Subcutaneous abdominal adipose tissue (tissue), 5 donors: ENCODE data around the gene GRIA2.

Experiments
- H3K27ac ChIP-seq: one replicate; pipeline ENCODE4 v1.7.0; 2013; ENCODE audit warnings: low read depth, mild to moderate bottlenecking, inconsistent platforms, low read length, moderate library complexity
- H3K27me3 ChIP-seq, 5 donors: one replicate each; pipeline ENCODE4 v1.7.0; 2013; ENCODE audit warnings: low read length in 5 of 5, inconsistent platforms in 1 of 5; ENCODE audit not compliant: control insufficient read depth in 5 of 5, insufficient read depth in 4 of 5
- H3K36me3 ChIP-seq, 5 donors: one replicate each; pipeline ENCODE4 v1.7.0; 2013; ENCODE audit warnings: low read length in 5 of 5; ENCODE audit not compliant: control insufficient read depth in 5 of 5, insufficient read depth in 5 of 5
- H3K4me1 ChIP-seq, 5 donors: one replicate each; pipeline ENCODE4 v1.7.0; 2013; ENCODE audit warnings: low read length in 5 of 5, mild to moderate bottlenecking in 3 of 5, moderate library complexity in 1 of 5; ENCODE audit not compliant: control insufficient read depth in 5 of 5, insufficient read depth in 5 of 5
- H3K4me3 ChIP-seq, 5 donors: one replicate each; pipeline ENCODE4 v1.7.0; 2013; ENCODE audit warnings: low read length in 5 of 5, low read depth in 1 of 5
- H3K9ac ChIP-seq, 5 donors: one replicate each; pipeline ENCODE4 v1.7.0; 2013; ENCODE audit warnings: low read length in 5 of 5, mild to moderate bottlenecking in 4 of 5, moderate library complexity in 3 of 5
- H3K9me3 ChIP-seq, 5 donors: one replicate each; pipeline ENCODE4 v1.7.0; 2013; ENCODE audit warnings: low read length in 5 of 5; ENCODE audit not compliant: control insufficient read depth in 5 of 5
- donor health status: healthy.
- donor health status: healthy.
- donor health status: healthy.
- donor health status: healthy.
- donor health status: healthy.

The GRIA2 gene

GRCh38 chr4:157221426-157221894, 932 bp downstream of the GRIA2 start:
- Histone ChIP-seq H3K27ac (no peak overlapping the region), H3K27me3 (peaks cover 27 to 43% (median 31%) of the 10 kb centered on the region in 5 donors)

DNA sequence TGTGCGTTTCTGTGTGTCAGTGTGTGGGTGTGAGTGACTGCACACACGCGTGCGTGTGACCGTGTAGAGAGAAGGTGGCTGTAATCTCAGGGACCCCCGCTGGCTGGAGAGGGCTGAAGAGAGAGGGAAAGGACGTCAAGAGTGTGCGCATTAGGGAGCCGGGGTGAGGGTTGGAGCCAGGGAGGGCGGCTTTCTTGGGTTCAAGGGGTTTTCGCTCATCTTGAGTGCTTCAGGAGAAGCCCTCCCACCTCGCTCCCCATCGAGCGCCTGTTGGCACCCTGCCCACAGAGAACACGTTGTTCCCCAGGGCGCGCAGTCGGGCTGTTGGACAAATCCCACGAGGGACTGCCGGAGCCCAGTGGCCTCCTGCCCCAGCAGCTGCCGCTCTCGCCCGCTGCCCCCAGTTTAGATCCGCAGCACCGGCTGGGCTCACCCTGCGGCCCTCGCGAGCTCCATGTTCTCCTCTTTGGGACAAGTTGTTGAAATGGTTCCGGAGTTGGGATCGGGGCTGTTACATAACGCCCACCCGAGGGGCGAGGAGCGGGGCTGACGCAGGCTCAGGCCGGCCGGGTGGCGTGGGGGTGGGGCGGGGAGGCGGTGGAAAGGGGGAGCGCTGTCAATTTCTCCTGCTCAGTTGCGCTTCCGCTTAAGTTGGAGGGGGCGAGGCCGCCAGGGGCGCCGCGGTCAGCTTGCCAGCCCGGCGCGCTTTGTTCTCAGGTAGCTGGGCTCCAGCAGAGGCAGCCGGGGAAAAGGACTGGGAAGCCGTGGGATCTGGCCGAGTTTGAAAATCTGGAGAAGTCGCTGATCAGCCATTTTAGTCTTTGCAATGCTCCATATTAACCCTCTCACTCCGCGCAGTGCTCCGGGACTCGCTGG, 1.6 kb downstream of the GRIA2 start:
- Histone ChIP-seq H3K9me3 (no peaks in the 10 kb centered on the region), H3K4me3 (peak overlapping the region; percentile 38 to 54 (median 42)), H3K27me3 (peaks cover 27 to 43% (median 31%) of the 10 kb centered on the region in 5 donors), H3K4me1 (peaks cover 0 to 21% (median 17%) of the 10 kb centered on the region in 5 donors), H3K27ac (no peak overlapping the region), H3K9ac (no peak overlapping the region), H3K36me3 (no peaks in the 10 kb centered on the region)

More at GRCh38 chr4:157221426-157221894, 932 bp downstream of the GRIA2 start:
- Histone ChIP-seq H3K4me3 (peak overlapping the region in 2 of 5 donors; percentile 38 to 53), H3K9me3 (no peaks in the 10 kb centered on the region), H3K4me1 (peaks cover 0 to 21% (median 17%) of the 10 kb centered on the region in 5 donors), H3K36me3 (no peaks in the 10 kb centered on the region), H3K9ac (no peak overlapping the region)

GRCh38 chr4:157222771-157223160, 2.2 kb downstream of the GRIA2 start:
- peaks cover 0 to 21% (median 17%) of the 10 kb centered on the region in 5 donors for H3K4me1 ChIP-seq
- no peaks in the 10 kb centered on the region for H3K9me3 ChIP-seq
- peak overlapping the region in 4 of 5 donors; percentile 40 to 54 (median 48) for H3K4me3 ChIP-seq
- peaks cover 27 to 43% (median 31%) of the 10 kb centered on the region in 5 donors for H3K27me3 ChIP-seq
- no peak overlapping the region for H3K27ac ChIP-seq
- H3K9ac ChIP-seq = no peak overlapping the region
- H3K36me3 ChIP-seq = no peaks in the 10 kb centered on the region

- no peaks in the 10 kb centered on the region for H3K36me3 ChIP-seq
- peaks cover 27 to 43% (median 31%) of the 10 kb centered on the region in 5 donors for H3K27me3 ChIP-seq
- H3K27ac ChIP-seq = no peak overlapping the region
- H3K4me3 ChIP-seq = no peak overlapping the region
- peaks cover 0 to 21% (median 17%) of the 10 kb centered on the region in 5 donors for H3K4me1 ChIP-seq
- H3K9ac ChIP-seq = no peak overlapping the region
- H3K9me3 ChIP-seq = no peaks in the 10 kb centered on the region
These were observed 2.9 kb downstream of the GRIA2 start for GRCh38 chr4:157223456-157223855.

DNA sequence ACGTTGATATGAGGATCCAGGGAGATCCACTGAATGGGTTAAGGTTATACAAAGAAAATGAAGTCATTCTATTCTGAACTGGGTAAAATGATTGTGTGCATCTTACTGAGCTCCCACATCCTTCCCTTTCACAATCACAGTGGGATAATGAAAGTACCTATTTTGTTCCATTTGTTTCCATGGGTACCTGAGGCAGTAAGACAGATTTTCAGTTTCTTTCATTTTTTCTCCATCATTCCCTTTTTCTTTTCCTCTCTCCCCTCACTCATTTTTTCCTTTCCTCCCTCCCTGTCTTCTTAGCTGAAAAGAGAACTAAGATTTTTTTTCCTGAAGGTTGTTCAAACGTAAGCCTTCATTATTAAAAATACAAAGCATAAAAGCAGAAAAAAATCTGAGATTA, 4.6 kb downstream of the GRIA2 start:
- peaks cover 0 to 21% (median 17%) of the 10 kb centered on the region in 5 donors for H3K4me1 ChIP-seq
- H3K27me3 ChIP-seq = peaks cover 22 to 33% (median 24%) of the 10 kb centered on the region in 5 donors
- no peak overlapping the region for H3K27ac ChIP-seq
- no peak overlapping the region for H3K9ac ChIP-seq
- no peaks in the 10 kb centered on the region for H3K36me3 ChIP-seq
- no peak overlapping the region for H3K4me3 ChIP-seq
- H3K9me3 ChIP-seq = no peaks in the 10 kb centered on the region

- Histone ChIP-seq H3K9ac (no peak overlapping the region), H3K36me3 (no peaks in the 10 kb centered on the region), H3K27ac (no peak overlapping the region), H3K9me3 (no peaks in the 10 kb centered on the region), H3K4me3 (no peak overlapping the region), H3K27me3 (peaks cover 15 to 25% (median 19%) of the 10 kb centered on the region in 5 donors), H3K4me1 (peaks cover 0 to 15% (median 13%) of the 10 kb centered on the region in 5 donors)
These were observed 5.5 kb downstream of the GRIA2 start for GRCh38 chr4:157226035-157226434.

- peaks cover 12 to 20% (median 13%) of the 10 kb centered on the region in 5 donors for H3K27me3 ChIP-seq
- H3K4me1 ChIP-seq = peaks cover 0 to 13% (median 13%) of the 10 kb centered on the region in 5 donors
- no peak overlapping the region for H3K4me3 ChIP-seq
- no peak overlapping the region for H3K27ac ChIP-seq
- no peaks in the 10 kb centered on the region for H3K36me3 ChIP-seq
- H3K9ac ChIP-seq = no peak overlapping the region
- no peaks in the 10 kb centered on the region for H3K9me3 ChIP-seq
These were observed 6.1 kb downstream of the GRIA2 start for GRCh38 chr4:157226601-157227000.

DNA sequence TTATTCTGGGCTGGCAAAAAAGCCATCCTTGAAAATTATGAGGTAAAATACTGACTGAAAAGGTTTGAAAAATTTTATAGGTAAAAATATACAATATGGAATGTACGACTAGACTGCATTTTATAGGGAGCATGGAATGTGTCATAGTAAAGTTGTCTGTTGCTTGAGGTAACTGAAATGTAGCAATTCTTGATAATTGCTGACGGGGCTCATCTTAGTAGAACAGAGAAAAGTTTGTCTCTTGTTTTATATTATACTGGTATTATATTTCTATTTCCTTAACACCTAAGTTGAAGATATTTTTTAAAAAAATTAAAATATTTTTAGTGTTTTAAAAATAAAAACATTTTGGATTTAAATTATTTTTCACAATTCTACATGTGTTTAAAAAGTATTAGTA, 11.0 kb downstream of the GRIA2 start:
- H3K36me3 ChIP-seq = no peaks in the 10 kb centered on the region
- no peaks in the 10 kb centered on the region for H3K9me3 ChIP-seq

GRCh38 chr4:157242871-157243270, 22.3 kb downstream of the GRIA2 start:
- Histone ChIP-seq H3K27ac (no peak overlapping the region), H3K4me1 (no peaks in the 10 kb centered on the region), H3K36me3 (no peaks in the 10 kb centered on the region), H3K27me3 (no peaks in the 10 kb centered on the region), H3K9me3 (no peaks in the 10 kb centered on the region), H3K9ac (no peak overlapping the region), H3K4me3 (no peak overlapping the region)

More for the DNA sequence above, 11.0 kb downstream of the GRIA2 start:
- H3K4me1 ChIP-seq = no peaks in the 10 kb centered on the region
- H3K27me3 ChIP-seq = no peaks in the 10 kb centered on the region
- no peak overlapping the region for H3K27ac ChIP-seq
- H3K9ac ChIP-seq = no peak overlapping the region
- H3K4me3 ChIP-seq = no peak overlapping the region

DNA sequence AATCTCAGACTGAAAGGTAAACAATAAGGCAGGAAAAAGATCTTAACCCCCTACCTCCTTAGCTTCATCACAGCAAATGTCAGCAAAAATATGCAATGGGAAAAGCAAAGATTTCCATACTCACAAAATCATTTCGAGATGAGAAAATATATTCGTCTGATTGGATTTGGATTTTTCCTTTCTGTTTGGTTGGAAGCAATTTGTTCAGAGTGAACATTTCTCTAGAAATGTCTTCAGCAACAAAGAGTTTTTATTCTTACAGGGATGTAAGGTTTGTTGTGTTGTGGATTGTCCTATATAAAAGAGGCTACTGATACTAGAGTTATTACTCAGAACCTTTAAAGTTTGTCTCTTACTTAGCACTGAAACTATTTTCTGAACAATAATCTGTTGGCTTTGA, 23.8 kb downstream of the GRIA2 start:
- Histone ChIP-seq H3K27ac (no peak overlapping the region), H3K27me3 (no peaks in the 10 kb centered on the region), H3K9me3 (no peaks in the 10 kb centered on the region), H3K9ac (no peak overlapping the region), H3K4me1 (no peaks in the 10 kb centered on the region), H3K4me3 (no peak overlapping the region), H3K36me3 (no peaks in the 10 kb centered on the region)
